IPS-18c (cell line): Measurements from ENCODE around the gene IRGC.

ENCODE experiments used
- H3K4me3 ChIP-seq: 2 replicates; pipeline ENCODE4 v1.7.0; 2013; ENCODE audit warnings: low read depth, mild to moderate bottlenecking, low read length, moderate library complexity; ENCODE audit not compliant: insufficient read depth
- H3K9me3 ChIP-seq: one replicate; pipeline ENCODE4 v1.6.1; 2013; ENCODE audit warnings: mild to moderate bottlenecking, low read length, moderate library complexity; ENCODE audit not compliant: control insufficient read depth, insufficient read depth

The IRGC gene

GRCh38 chr19:43738780-43739211 is 22.9 kb downstream of the IRGC start:
- H3K4me3 ChIP-seq, result no peak overlapping the region
- no peaks in the 10 kb centered on the region for H3K9me3 ChIP-seq

GRCh38 chr19:43739439-43740235 is 23.8 kb downstream of the IRGC start:
- no peaks in the 10 kb centered on the region for H3K9me3 ChIP-seq
- H3K4me3 ChIP-seq, result no peak overlapping the region

- Histone ChIP-seq H3K9me3 (no peaks in the 10 kb centered on the region), H3K4me3 (no peak overlapping the region)
Observed at GRCh38 chr19:43741075-43741825, 25.4 kb downstream of the IRGC start.

- Histone ChIP-seq H3K4me3 (no peak overlapping the region), H3K9me3 (no peaks in the 10 kb centered on the region)
Observed at GRCh38 chr19:43743059-43743458, 27.2 kb downstream of the IRGC start.

- Histone ChIP-seq H3K9me3 (no peaks in the 10 kb centered on the region), H3K4me3 (no peak overlapping the region)
Observed at GRCh38 chr19:43747557-43748204, 31.8 kb downstream of the IRGC start.

- H3K4me3 ChIP-seq, result no peak overlapping the region
- H3K9me3 ChIP-seq, result no peaks in the 10 kb centered on the region
Observed at GRCh38 chr19:43748205-43748594, 32.3 kb downstream of the IRGC start.

- Histone ChIP-seq H3K4me3 (no peak overlapping the region), H3K9me3 (no peaks in the 10 kb centered on the region)
Observed at GRCh38 chr19:43748685-43749084, 32.8 kb downstream of the IRGC start.

GRCh38 chr19:43749152-43749551 is 33.3 kb downstream of the IRGC start:
- no peak overlapping the region for H3K4me3 ChIP-seq
- H3K9me3 ChIP-seq, result no peaks in the 10 kb centered on the region

- H3K9me3 ChIP-seq, result no peaks in the 10 kb centered on the region
- no peak overlapping the region for H3K4me3 ChIP-seq
Observed at GRCh38 chr19:43749898-43750297, 34.0 kb downstream of the IRGC start.

GRCh38 chr19:43751466-43752220 is 35.8 kb downstream of the IRGC start:
- no peak overlapping the region for H3K4me3 ChIP-seq
- no peaks in the 10 kb centered on the region for H3K9me3 ChIP-seq

- Histone ChIP-seq H3K4me3 (no peak overlapping the region), H3K9me3 (no peaks in the 10 kb centered on the region)
Observed at GRCh38 chr19:43752287-43752875, 36.5 kb downstream of the IRGC start.

- Histone ChIP-seq H3K4me3 (peak overlapping the region; percentile 95), H3K9me3 (no peaks in the 10 kb centered on the region)
Observed at GRCh38 chr19:43754253-43754502, 38.3 kb downstream of the IRGC start.

- H3K9me3 ChIP-seq, result no peaks in the 10 kb centered on the region
- peak within 1 kb of the TSS; percentile 95 for H3K4me3 ChIP-seq
Observed at GRCh38 chr19:43754503-43755255, 38.8 kb downstream of the IRGC start, which contains the start of gene SMG9. Gene SMG9 (minus strand): TSS chr19:43754962. CDS start chr19:43750741, 4,221 bp downstream.

GRCh38 chr19:43755256-43755801 is 39.5 kb downstream of the IRGC start:
- peak overlapping the region; percentile 95 for H3K4me3 ChIP-seq
- H3K9me3 ChIP-seq, result no peaks in the 10 kb centered on the region

- H3K9me3 ChIP-seq, result no peaks in the 10 kb centered on the region
- H3K4me3 ChIP-seq, result no peak overlapping the region
Observed at GRCh38 chr19:43759515-43759914, 43.6 kb downstream of the IRGC start.

- H3K9me3 ChIP-seq, result no peaks in the 10 kb centered on the region
- H3K4me3 ChIP-seq, result no peak overlapping the region
Observed at GRCh38 chr19:43760941-43761340, 45.1 kb downstream of the IRGC start.
